ENCODE results near the gene TRAF3.
A peak's percentile ranks its signal among the peaks of the same experiment; 100 is the strongest.
"Not testable (repeated sequence)": the region's sequence is repeated elsewhere in the genome, so short reads cannot be mapped to it uniquely, and the experiment has no call there.

The TRAF3 gene

DNA sequence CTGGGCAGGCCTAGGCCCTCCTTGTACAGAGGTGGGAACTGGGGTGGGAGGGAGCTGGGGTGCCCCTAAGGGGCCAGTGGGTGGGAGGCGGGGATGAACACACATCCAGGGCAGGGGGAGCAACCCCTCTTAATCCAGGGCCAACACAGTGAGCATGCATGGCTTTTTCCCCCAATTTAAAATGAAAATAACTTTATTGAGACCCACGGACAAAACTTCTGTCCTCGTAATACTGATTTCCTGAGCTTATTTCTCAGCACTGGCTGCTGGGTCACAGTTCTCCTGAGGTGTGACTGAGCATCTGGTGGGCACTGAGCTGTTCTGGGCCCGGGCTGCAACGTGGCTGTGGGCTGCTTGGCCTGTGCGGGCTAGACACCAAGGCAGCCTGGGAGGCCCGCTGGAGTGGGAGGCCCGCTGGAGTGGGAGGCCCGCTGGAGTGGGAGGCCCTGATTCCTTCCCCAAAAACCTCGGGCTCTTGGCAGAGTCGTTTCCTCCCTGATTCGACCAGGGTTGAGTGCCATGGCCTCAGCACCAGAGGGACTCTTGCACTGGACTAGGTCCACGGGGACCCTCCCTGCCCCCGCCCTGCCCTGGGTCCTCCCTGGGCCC is 24.9 kb upstream of the TRAF3 start:
- no peak for DNase-seq (ENCODE audit: low spot score)

- no peak for DNase-seq (ENCODE audit: low spot score)
Measured at GRCh38 chr14:102754370-102755262, 22.6 kb upstream of the TRAF3 start.

- no peak for DNase-seq (ENCODE audit: low spot score)
Measured at GRCh38 chr14:102757646-102758045, 19.6 kb upstream of the TRAF3 start.

DNA sequence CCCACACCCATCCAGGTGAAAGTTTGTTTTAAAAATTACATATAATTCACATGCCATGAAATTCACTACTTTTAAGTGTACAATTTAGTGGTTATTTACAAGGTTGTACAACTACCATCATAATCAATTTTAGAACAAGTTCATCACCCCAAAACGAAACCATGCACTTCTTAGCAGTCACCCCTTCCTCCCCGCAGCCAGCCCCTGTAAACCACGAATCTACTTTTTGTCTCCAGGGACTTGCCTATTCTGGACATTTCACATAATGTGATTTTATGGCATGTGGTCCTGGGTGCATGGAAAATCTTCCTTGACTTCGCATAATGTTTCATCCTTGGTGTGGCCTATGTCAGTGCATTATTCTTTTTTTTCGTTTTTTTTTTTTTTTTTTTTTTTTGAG is 19.2 kb upstream of the TRAF3 start:
- no peak for DNase-seq (ENCODE audit: low spot score)

DNA sequence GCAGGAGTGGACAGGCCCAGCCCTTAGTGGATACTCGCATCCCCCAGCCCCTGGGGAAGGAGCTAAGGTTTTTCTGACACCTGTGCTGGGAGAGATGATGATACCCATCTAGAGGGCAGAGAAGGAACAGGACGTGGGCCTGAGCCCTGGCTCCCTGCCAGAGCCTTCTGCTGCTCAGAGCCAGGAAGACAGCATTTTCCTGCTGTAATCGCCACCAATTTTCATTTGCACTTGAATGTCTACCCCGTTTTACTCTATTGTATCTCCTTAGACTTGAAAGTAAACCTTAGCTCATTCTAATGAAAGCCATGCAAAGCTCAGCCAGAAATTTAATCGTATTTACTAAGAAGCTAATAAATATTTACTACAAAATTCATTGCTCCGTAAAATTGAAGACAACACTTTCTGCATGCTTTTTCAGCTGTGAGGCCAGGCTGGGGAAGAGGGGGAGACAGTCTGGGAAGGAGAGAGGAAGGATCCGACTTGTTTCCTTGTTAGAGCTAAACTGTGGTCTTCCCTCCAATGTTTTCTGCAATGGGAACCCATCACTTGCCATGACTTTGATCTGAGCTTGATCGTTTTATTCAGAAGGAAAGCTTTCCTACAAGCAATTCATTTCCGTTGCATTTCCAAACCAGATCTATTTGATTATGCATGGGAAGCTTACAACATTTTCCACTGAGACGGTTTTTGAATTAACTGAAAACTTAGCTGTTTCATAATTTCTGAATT is 17.6 kb upstream of the TRAF3 start:
- no peak for DNase-seq (ENCODE audit: low spot score)

GRCh38 chr14:102760496-102761193 is 16.6 kb upstream of the TRAF3 start:
- no peak for DNase-seq (ENCODE audit: low spot score)

DNA sequence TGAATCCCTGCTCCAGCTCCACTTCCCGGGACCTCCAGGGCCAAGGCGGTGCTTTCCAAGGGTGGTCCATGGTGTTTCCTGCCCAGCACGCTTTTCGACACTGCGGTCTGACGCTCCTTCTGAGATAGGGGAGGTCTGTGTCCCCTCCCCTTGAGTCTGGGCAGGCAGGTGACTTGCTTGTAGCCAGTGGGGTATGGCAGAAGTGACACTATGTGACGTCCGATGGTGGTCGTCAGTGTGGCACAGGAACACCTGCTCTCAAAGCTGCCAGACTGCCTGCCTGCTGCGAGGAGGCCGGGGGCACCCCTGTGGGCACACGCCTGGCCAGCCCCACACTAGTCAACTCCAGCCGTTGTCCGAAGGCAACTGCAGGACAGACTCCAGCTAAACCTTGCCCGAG is 16.0 kb upstream of the TRAF3 start:
- DNase-seq (ENCODE audit: low spot score) = no peak

DNA sequence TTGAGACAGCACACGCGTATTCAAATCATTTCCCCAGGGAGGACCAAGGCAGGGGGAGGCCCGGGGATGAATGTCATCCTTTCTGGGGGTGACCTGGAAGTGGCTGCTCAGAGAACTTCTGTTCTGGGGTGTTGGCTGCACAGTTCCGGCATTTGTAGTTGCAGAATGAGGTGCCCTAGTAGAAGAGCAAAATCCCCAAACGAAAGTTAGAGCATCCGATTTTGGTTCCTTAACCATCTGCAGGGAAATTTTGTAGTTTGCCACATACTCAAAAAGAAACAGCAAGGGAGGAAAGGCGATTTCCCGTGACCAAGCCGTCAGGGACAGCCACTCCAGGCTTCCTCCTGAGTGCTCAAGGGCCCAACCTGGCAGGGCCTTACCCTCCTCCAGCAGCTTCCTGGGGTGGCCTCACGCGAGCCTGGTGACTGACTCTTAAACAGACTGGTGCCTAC is 13.0 kb upstream of the TRAF3 start:
- no peak for DNase-seq (ENCODE audit: low spot score)

- DNase-seq (ENCODE audit: low spot score) = not testable (repeated sequence)
Measured at GRCh38 chr14:102765770-102766169, 11.5 kb upstream of the TRAF3 start.

GRCh38 chr14:102768223-102769048 is 8.8 kb upstream of the TRAF3 start:
- DNase-seq (ENCODE audit: low spot score) = no peak

GRCh38 chr14:102769049-102769327 is 8.3 kb upstream of the TRAF3 start:
- no peak for DNase-seq (ENCODE audit: low spot score)

GRCh38 chr14:102770147-102771123 is 6.8 kb upstream of the TRAF3 start:
- DNase-seq (ENCODE audit: low spot score) = no peak

GRCh38 chr14:102771144-102771543 is 6.1 kb upstream of the TRAF3 start:
- no peak for DNase-seq (ENCODE audit: low spot score)

DNA sequence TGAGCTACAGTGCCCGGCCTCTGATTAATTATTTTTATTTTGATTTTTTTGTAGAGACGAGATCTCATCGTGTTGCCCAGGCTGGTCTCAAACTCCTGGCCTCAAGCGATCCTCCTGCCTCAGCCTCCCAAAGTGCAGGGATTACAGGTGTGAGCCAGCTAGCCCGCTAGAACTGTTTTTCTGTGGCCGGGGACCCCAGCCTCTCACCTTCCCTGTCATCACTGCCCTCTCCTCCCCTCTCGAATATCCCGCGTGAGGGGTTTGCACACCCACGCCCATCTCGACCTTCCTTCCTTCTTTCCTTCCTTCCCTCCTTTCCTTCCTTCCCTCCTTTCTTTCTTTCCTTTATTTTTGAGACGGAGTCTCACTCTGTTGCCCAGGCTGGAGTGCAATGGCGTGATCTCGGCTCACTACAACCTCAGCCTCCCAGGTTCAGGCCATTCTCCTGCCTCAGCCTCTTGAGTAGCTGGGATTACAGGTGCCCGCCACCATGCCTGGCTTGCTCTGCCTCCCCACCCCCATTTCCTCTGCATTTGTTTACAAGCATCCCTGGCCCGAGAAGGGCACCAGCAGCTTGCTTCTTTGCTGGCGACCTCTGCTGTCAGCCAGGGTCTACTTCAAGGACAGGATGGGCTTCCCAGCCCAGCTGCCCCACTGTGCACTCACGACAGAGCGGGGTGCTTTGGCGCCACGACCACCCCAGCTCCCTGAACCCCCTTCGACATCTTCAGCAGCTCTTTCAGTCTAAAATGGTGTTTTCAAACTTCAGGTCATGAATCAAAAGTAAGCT is 4.3 kb upstream of the TRAF3 start:
- peak; percentile 54 for DNase-seq (ENCODE audit: low spot score)

DNA sequence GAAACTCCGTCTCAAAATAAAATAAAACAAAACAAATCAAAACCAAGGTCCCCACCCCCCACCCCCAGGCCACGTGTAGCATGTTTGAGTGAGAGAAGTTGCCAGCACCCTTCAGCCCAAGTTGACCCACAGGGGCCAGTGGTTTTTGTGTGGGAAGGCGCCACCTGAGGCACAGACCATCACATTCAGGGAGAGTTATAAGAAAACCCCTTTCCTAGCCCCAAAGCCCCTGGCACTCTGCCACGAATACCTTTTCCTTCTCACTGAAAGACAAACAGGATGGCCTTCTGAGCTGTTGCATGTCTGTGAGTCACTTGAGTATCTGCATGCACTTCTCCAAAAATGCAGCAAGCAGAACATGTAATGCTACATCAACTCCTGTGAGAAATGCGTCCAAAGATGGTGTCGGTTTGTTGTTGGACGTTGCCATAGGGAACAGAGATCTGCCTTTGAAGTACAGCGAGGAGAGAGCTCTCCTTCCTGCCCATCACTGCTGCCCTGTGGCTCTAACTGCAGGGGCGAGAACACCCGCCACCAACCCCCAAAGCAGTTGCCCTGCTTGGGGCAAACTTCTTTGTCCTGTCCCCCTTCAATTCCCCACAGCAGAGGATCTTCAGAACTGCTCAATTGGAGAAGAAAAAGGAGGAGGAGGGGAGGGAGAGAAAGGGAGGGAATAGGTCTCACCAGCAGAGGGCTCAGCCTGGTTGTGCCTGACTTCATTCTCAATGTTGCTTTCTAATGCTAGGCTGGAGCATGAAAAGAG is 2.7 kb upstream of the TRAF3 start:
- DNase-seq (ENCODE audit: low spot score) = peak; percentile 77

DNA sequence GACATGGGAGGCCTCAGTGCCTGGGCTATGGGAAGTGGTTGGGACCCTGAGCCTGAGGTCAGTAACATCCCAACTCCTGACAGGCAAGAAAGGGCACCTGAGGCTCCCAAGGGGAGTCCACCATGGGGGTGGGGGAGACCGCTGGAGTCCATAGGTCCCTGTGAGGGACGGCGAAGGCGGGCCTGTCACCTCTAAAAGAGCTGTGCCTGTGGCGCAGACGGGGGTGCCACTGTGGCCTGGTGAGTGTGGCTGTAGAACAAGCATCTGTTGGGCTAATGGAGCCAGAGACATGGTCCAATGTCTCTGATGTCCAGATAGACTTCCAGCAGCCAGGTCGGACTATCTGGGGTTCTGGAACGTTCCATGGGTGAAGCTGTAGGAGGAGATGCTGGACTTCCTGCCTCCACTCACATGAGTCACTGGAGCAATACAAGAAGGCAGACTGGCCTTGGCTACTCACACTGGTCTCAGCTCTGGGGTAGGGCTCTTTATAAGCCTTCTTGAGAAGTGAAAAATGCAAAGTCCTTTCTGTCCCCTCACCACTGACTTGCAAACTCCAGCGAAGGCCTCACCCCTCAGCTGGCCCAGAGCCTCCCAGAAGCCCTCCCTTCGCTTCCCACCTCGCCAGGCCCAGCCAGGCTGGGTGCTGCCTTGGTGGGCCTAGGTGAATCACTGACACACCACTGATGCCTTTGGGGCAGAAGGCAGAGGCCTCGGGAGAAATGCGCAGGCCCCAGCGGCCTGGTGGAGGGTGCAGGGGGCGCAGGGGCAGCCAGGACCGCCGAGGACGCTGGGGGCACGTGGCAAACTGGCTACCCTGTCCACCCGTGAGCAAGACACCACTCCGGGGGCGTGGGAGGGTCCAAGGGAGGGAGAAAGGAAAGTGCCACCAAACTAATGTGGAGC is 1.1 kb upstream of the TRAF3 start:
- peak; percentile 80 for DNase-seq (ENCODE audit: low spot score)

DNA sequence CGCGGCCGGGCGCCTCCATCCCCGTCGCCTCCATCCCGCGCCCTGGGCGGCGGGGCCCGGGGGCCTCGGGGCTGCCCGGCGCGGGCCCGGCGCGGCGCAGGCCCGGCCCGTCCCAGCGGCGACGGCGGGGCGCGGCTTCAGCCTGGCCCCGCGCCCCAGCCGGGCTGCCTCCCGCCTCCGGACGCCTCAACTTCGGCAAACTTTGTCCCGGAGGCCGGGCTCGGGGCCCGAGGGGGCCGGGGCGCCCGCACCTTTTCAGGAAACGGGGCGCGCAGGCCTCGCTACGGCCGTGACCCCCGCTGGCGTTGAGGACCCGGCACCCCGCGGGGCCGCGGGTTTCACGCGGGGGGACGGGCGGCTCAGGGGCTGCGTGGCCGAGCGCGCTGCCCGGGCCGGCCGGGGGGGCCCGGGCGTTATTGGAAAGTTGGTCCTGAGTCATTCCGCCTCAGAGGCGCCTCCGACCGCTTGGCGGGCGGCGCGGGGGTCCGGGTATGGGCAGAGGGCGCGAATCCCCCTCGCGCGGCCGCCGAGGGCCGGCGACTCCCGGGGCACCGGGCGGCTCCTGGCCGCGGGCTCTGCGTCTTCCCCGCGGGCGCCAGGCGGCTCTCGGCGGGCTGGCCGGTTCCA is 575 bp downstream of the TRAF3 start:
- DNase-seq (ENCODE audit: low spot score) = no peak
